SIG-M5 treated with dmso at 0.1 percent for 504 hours (cell line): Measurements from ENCODE around the gene GEMIN2.
"Not testable (repeated sequence)": the region's sequence is repeated elsewhere in the genome, so short reads cannot be mapped to it uniquely, and the experiment has no call there.

Experiments
- DNase-seq: peaks from one replicate; lab custom pipeline; 2025; ENCODE audit not compliant: unreplicated experiment; lab: John Stamatoyannopoulos, UW

GEMIN2 gene

DNA sequence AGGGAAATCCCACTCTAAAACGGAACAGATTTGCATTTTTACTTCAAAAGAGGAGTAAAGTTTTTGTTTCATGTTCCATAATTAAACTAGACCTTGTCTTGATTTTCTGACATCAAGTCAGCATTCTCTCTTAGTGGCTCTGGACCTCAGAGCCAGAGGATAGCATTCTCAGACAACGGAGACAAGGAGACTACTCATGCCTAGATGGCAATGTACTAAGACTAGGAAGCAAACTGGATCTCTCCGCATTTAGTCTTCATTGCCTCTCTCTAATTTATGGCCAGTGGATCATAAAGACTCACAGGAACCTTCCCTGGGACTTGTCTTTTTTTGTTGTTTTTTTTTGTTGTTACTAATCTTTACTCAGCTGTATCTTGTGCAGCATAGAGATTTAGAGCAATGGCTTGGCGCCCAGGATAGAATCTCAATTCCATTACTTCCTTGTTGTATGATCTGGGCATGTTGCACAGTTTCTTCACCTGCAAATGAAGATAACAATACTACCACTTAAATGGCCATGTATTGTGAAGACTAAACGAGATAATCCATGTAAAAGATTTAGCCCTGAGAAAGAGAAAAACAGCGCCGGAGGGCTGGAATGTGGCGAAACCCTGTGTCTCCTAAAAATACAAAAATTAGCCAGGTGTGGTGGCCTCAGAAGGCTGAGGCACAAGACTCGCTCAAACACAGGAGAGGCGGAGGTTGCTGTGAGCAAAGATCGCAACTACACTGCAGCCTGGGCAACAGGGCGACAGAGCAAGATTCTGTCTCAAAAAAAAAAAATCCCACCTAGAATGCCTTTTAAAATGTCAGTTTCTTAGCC is 4.0 kb upstream of the GEMIN2 start:
- no peak for DNase-seq

DNA sequence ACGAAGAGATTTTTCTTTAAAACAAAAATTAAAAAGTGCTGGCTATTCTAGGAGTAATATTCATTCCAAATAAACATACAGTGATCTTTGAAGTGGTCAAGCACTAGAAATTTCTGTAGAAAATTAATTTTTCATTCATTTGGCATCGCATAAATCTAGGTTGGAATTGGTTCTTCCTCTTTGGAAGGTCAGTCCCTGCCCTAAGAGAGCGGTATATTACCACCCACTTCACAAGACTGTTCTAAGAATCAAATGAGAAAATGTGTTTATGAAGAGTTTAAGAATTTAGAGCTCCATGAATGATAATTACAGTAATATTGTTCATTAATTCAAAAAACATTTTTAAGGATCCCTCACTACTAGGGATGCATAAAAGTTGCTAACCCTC is 444 bp upstream of the GEMIN2 start:
- no peak for DNase-seq

DNA sequence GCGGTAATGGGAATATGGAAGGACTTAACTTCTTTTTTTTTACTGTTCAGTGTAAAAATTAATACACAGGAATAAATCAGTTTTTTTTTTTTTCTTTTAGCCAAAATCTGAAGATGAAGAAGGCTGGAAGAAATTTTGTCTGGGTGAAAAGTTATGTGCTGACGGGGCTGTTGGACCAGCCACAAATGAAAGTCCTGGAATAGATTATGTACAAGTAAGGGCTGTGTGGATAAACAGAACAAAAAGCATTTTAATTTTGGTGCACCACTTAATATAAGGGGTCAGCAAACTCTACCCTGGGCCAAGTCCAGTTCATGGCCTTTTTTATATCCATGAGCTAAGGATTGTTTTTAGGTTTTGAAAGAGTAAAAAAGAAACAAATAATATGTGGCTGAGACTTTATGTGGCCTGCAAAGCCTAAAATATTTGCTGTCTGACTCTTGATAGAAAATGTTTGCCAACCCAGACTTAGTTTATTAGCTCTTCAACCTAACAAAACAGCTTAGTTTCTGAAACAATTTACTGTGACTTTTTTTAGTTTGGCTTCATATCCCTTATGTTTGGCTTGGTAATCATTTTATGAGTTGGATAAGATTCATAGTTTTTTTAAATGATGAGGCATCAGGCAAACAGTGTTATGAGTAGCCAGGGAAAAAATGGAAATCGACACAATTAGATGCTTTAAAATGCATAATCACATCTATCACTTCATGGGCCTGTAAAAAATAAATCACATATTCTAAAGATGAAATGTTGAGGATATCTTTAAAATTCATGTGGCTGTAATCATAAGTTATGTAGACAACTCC is 8.4 kb downstream of the GEMIN2 start:
- no peak for DNase-seq

DNA sequence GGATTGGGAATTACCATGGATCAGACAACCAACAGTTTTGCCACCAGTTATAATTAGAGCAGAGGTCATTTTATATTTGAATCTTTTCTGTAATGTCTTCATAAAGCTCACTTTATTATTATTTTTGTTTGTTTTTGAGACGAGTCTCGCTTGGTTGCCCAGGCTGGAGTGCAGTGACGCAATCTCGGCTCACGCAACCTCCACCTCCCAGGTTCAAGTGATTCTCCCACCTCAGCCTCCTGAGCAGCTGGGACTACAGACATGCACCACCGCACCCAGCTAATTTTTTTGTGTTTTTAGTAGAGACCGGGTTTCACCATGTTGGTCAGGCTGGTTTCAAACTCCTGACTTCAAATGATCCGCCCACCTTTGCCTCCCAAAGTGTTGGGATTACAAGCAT is 23.7 kb downstream of the GEMIN2 start:
- DNase-seq: not testable (repeated sequence)

DNA sequence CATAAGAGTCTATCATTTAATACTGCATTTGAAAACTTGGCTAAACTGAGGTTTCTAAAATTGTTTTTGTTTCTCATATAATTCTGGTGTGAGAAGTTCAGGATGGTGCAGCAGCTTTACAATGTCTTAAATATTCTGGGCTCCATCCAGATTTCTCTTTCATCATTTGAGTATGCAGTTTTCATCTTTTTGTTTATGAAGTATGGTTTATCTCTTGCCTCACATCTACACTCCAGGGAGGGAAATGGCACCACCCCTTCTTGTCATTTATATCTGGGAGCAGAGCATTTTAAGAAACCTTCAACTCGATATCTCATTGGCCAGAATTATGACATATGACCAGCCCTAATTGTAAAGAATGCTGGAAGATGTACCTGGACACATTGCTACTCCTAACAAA is 24.3 kb downstream of the GEMIN2 start:
- no peak for DNase-seq

DNA sequence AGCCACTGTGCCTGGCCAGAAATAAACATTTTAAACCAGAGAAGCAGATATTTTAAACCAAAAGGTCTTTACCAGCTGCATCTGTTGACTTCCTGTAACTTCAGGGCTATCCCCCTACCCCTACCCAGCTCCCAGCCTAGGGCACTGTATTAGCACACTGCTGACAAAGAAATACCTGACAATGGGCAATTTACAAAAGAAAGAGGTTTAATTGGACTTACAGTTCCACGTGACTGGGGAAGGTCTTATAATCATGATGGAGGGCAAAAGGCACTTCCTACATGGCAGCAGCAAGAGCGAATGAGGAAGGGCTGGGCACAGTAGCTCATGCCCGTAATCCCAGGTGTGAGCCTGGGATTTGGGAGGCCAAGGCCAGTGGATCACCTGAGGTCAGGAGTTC is 26.0 kb downstream of the GEMIN2 start:
- no peak for DNase-seq

DNA sequence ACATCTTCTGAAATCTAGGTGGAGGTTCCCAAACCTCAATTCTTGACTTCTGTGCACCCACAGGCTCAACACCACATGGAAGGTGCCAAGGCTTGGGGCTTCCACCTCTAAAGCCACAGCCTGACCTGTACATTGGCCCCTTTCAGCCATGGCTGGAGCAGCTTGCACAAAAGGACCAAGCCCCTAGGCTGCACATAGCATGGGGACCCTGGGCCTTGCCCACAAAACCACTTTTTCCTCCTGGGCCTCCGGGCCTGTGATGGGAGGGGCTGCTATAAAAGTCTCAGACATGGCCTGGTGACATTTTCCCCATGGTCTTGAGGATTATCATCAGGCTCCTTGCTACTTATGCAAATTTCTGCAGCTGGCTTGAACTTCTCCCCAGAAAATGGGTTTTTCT is 27.5 kb downstream of the GEMIN2 start:
- DNase-seq: not testable (repeated sequence)

DNA sequence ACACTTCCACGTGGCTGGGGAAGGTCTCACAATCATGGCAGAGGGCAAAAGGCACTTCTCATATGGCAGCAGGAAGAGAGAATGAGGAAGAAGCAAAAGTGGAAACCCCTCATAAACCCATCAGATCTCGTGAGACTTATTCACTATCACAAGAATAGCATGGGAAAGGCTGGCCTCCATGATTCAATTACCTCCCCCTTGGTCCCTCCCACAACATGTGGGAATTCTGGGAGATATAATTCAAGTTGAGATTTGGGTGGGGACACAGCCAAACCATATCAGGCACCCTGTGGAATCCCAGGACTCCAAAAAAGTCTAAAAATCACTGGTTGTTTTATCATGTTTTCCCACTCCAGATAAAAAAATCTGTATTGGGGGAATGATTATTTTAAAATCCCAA is 29.1 kb downstream of the GEMIN2 start:
- DNase-seq: not testable (repeated sequence)

DNA sequence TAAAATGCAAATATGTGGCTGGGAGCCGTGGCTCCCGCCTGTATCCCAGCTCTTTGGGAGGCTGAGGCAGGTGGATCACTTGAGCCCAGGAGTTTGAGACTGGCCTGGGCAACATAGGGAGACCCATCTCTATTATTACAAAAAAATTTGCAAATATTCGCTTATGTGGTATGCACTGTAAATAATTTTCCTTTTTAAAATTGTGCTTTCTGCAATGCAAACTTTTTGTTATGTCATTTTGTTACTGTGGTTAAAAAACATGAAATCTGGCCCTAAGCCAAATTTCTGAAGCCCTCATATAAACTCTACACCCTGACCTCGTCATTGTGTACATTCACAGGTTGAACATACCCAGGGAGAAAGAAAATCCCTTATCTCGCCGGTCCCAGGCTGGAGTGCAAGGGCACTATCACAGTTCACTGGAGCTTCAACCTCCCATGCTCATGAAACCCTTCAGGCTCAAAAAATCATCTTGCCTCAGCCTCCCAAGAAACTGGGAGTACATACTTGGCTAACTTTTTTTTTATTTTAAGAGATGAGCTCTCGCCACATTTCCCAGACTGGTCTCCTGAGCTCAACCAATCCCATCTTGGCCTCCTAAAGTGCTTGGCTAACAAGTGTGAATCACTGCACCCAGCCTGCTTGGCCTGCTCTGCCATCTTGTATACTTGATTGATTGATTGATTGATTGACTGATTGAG is 31.3 kb downstream of the GEMIN2 start:
- no peak for DNase-seq

DNA sequence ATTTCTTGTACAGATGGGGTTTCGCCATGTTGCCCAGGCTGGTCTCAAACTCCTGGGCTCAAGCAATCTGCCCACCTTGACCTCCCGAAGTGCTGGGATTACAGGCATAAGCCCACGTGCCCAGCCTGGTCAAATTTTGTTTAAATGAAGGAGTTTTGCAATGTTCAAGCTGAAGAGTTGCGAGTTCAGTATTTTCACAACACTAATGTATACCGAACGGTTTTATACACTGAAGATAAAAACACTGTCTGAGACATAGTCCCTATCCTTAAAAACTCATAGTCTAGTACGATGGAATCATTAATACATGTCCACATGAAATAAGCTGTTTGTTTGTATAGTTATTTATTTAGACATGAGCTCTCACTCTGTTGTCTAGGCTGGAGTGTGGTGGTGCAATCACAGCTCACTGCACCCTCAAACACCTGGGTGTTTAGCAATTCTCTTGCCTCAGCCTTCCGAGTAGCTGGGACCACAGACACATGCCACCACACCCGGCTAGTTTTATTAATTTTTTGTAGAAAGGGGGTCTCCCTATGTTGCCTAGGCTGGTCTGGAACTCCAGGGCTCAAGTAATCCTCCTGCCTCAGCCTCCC is 40.6 kb downstream of the GEMIN2 start:
- DNase-seq: no peak

DNA sequence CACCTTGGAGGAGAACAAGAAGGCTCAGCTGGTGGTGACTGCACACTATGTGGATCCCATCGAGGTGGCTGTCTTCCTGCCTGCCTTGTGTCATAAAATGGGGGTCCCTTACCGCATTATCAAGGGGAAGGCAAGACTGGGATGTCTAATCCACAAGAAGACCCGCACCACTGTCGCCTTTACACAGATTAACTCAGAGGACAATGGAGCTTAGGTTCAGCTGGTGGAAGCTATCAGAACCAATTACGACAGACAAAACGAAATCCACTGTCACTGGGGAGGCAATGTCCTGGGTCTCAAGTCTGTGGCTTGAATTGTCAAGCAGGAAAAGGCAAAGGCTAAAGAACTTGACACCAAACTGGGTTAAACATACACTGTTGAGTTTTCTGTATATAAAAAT is 43.4 kb downstream of the GEMIN2 start:
- no peak for DNase-seq

DNA sequence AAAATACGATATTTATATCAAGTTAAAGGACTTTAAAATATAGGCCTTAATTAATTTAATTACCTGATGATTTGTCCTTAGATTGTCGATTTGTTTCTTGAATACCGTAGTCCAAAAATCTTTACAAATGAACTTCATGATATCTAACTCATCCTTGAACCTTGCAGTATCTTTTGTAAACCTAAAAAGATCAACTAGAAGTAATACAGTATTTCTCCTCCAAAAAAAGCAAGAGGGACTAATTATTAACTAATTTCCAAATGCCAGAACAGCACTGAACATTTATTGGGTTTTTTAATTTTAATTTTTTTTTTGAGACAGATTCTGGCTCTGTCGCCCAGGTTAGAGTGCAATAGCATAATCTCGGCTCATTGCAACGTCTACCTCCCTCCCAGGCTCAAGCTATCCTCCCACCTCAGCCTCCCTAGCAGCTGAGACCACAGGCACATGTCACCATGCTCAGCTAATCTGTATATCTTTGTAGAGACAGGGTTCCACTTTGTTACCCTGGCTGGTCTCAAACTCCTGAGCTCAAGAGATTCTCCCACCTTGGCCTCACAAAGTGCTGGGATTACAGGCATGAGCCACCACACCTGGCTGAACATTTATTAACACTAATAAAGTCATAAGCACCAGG is 44.2 kb downstream of the GEMIN2 start:
- no peak for DNase-seq

DNA sequence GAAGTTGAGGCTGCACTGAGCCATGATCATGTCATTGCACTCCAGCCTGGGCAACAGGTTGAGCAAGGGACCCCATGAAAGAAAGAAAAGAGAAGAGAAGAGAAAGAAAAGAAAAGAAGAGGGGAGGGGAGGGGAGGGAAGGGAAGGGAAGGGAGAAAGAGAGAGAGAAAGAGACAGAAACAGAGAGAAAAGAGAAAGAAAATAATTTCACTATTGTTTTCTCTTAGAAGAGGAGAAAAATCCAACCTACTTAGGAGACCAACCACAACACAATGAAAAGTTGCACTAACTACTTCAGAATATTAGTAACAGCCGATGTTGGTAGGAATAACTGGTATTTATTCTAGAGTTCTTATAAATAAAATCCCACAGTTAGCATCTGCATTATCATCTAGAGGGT is 46.4 kb downstream of the GEMIN2 start:
- DNase-seq: no peak

DNA sequence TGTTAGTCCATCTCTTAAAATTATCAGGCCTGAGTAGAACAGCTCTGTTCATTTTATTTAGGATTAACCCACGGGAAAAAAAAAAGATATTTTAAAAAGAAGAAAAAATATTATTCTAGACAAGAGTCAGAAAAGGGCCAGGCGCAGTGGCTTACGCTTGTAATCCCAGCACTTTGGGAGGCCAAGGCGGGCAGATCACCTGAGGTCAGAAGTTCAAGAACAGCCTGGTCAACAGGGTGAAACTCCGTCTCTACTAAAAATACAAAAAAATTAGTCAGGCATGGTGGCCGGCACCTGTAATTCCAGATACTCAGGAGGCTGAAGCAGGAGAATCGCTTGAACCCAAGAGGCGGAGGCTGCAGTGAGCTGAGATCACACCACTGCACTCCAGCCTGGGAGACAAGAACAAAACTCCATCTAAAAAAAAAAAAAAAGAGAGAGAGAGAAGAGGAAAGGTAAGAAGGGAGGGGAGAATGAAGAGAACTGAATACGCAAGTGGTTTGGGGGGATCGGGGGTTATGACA is 53.7 kb downstream of the GEMIN2 start:
- DNase-seq: not testable (repeated sequence)

DNA sequence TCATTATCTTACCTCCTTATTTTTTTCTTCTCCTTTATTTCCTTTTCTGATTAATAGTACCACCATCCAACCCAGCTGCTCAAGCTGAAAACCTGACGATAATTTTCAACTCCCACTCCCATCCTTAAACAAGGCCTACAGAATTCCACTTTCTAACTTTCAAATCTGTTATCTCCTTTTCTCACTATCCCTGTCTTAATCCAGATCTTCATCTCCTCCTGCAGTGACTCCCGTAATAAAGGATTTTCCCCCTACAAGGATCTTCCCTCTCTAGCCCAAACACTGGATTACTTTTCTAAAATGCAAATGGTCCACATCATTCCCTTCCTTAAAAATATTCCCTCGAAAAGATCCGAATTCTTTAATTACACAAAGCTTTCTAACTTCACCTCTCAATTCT is 54.5 kb downstream of the GEMIN2 start:
- DNase-seq: no peak

DNA sequence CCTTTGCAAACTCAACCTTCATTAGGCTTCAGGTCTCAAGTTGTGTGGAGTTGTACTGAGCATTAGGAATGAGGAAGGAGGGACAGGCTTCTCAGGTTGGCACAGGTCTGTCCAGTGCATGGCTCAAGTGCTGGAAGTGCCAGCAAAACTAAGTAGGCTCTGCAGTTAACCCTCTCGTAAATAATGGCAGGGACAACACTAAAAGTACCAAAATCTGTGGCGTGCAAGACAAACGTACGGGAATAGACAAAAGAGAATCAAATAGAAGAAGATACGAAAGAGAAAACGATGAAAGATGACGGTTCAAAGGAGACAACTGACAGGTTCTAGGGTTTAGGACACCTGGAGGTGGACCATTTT is 55.4 kb downstream of the GEMIN2 start:
- DNase-seq: peak; percentile 13

DNA sequence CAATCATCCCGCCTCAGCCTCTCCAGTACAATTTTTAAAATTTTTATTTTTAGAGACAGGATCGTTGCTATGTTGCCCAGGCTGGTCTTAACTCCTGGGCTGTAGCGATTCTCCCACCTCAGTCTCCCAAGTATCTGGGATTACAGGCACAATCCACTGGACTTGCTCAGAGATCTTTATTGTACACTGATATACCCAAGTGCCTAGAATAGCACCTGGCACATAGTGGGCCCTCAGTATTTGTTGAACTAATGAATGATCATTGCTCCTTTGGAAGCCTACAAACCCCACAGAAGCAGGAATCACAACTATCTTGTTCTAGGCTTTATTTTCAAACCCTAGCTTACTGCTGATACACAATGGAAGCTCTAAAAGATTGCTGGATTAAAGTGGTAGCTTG is 59.1 kb downstream of the GEMIN2 start:
- no peak for DNase-seq

DNA sequence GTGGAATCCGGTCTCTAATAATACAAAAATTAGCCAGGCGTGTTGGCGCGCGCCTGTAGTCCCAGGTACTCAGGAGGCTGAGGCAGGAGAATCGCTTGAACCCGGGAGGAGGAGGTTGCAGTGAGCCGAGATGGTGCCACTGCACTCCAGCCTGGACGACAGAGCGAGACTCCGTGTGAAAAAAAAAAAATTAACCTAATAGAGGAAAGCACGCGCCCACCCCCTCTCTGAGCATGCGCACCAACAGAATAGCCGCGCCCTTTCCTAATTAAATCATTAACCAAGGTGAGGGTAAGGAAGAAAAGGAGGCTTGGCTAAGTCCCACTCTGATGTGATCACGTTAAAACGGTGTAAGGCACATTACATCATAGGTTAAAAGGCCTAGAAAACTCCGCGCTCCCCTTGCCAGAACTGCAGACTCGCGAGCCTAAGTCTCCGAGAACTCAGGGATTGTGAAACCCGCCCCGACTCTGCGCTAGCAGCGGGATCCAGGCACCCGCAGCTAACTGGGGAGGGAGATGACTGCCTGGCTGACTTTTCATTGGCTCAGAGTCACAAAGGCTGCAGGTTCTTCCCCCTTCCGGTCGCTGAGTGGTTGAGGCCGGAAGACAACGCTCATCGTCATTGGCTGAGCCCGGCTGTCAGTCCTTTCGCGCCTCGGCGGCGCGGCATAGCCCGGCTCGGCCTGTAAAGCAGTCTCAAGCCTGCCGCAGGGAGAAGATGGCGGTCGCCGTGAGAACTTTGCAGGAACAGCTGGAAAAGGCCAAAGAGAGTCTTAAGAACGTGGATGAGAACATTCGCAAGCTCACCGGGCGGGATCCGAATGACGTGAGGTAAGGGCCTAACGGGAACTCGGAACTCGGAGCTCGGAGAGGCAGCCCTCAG is 60.7 kb downstream of the GEMIN2 start, which contains the start of gene PNN:
TSS of gene PNN (plus strand) at position 695 of the 885 bp plus-strand sequence. CDS start at position 721, 26 bp downstream.
- peak; percentile 99 for DNase-seq

DNA sequence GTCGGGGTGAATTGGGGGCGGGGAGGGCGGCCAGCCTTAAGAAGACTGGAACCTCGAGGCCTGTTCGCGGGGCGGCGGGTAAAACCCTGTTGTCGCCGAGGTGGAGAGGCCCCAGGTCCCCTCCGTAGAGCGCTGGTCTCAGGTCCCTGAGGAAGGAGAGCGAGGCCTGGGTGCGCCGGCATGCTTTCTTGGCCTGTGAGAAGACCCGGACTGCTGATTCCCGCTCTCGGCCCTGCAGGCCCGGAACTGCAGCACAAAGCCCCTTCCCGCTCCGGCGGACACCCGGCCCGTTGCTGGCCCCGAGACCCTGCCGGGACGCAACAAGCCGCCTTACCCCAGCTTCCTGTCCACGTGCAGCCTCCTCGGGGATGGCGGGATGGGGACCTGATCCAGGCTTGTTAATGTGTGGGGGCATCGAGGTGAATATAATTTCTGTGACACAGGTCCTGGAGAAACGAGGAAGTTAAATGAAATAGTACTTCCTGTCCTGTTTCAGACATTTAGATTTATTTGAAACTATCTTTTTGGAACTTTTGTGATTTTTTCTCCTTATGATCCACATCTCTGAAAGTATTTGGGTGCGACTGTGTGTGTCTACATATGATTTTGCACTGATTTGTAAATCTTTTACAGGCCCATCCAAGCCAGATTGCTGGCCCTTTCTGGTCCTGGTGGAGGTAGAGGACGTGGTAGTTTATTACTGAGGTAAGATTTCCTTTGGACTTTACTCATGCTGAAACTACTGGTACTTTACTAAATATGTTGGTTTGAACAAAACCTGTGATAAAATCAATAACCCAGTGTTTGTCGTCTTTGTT is 61.5 kb downstream of the GEMIN2 start:
- DNase-seq: no peak
